Left forelimb (tissue), 1 donor: ENCODE measurements around the gene ANKRD44.
"Not testable (repeated sequence)": the region's sequence is repeated elsewhere in the genome, so short reads cannot be mapped to it uniquely, and the experiment has no call there.

Experiments used
- DNase-seq: peaks from one replicate; pipeline ENCODE4 v3.0.0-alpha.2; 2018; ENCODE audit warnings: low spot score

The ANKRD44 gene

GRCh38 chr2:197024206-197024605 is 286.4 kb downstream of the ANKRD44 start:
- DNase-seq = no peak

GRCh38 chr2:197020921-197021320 is 289.7 kb downstream of the ANKRD44 start:
- DNase-seq = not testable (repeated sequence)

- no peak for DNase-seq
Measured at GRCh38 chr2:197013098-197013497, 297.5 kb downstream of the ANKRD44 start.

GRCh38 chr2:197011801-197012641 is 298.6 kb downstream of the ANKRD44 start:
- DNase-seq = no peak

- DNase-seq = no peak
Measured at GRCh38 chr2:197011021-197011417, 299.6 kb downstream of the ANKRD44 start.

- no peak for DNase-seq
Measured at GRCh38 chr2:197010200-197011020, 300.2 kb downstream of the ANKRD44 start.

- not testable (repeated sequence) for DNase-seq
Measured at GRCh38 chr2:197008741-197009341, 301.7 kb downstream of the ANKRD44 start.

- no peak for DNase-seq
Measured at GRCh38 chr2:197007716-197008628, 302.6 kb downstream of the ANKRD44 start.

- no peak for DNase-seq
Measured at GRCh38 chr2:197001921-197002320, 308.7 kb downstream of the ANKRD44 start.

GRCh38 chr2:196995757-196996314 is 314.7 kb downstream of the ANKRD44 start:
- DNase-seq = no peak

GRCh38 chr2:196994764-196995163 is 315.8 kb downstream of the ANKRD44 start:
- no peak for DNase-seq

GRCh38 chr2:196993617-196994016 is 317.0 kb downstream of the ANKRD44 start:
- DNase-seq = no peak

GRCh38 chr2:196992466-196992865 is 318.1 kb downstream of the ANKRD44 start:
- DNase-seq = no peak

- no peak for DNase-seq
Measured at GRCh38 chr2:196990788-196991461, 319.7 kb downstream of the ANKRD44 start.

- no peak for DNase-seq
Measured at GRCh38 chr2:196990092-196990491, 320.5 kb downstream of the ANKRD44 start.

- DNase-seq = no peak
Measured at GRCh38 chr2:196989496-196989895, 321.1 kb downstream of the ANKRD44 start.

GRCh38 chr2:196988639-196989038 is 321.9 kb downstream of the ANKRD44 start:
- DNase-seq = no peak

- no peak for DNase-seq
Measured at GRCh38 chr2:196987649-196988364, 322.8 kb downstream of the ANKRD44 start.

GRCh38 chr2:196987298-196987648 is 323.3 kb downstream of the ANKRD44 start:
- no peak for DNase-seq
